ENCODE results near the gene NBEAL1. TPM values are rescaled to one million over a fixed set of nuclear protein-coding genes. Genes with fewer than 3 reads are reported as not detected.

NBEAL1 gene
- total and polyA plus RNA-seq, 8 donors, result 4.2 to 158 (median 70.3) TPM

GRCh38 chr2:203122317-203122986 is 107.8 kb downstream of the NBEAL1 start:
- H3K27ac ChIP-seq, result peak overlapping the region in 4 of 5 donors; percentile 1 to 67 (median 54)

DNA sequence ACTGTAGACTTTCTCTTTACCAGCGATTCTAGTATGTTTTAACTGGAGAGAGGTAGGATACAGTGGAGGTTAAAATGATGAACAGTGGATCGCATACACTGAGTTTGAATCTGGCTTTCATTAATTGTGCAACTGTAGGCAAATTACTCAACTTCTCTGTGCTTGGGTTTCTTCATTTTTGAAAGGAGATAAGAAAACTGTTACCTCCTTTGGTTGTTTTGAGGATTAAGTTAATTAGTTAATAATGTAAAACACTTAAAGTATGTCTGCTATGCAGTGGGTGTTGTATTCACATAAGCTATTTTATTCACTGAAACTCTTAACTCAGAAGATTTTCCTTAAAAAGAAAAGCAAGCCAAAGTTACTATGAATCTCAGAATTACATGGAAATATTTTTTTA is 112.3 kb downstream of the NBEAL1 start:
- 51 to 82% (median 59%) methylated on average over 2 of the region's 2 CpGs for WGBS, 5 donors
- peaks cover 0 to 70% (median 61%) of the 10 kb centered on the region in 4 donors for H3K36me3 ChIP-seq

More at GRCh38 chr2:203122317-203122986, 107.8 kb downstream of the NBEAL1 start:
- DNase-seq, result peak in 1 of 2 donors; percentile 65
- Histone ChIP-seq H3K27me3 (no peaks in the 10 kb centered on the region), H3K9me3 (no peaks in the 10 kb centered on the region), H3K4me1 (peaks cover 0 to 46% (median 9%) of the 10 kb centered on the region in 4 donors), H3K36me3 (peaks cover 4 to 59% (median 31%) of the 10 kb centered on the region in 4 donors), H3K4me3 (no peak overlapping the region)
- WGBS, 5 donors, result 16 to 52% (median 35%) methylated on average over 1 of the region's 1 CpG
- TF ChIP-seq POLR2AphosphoS5 (IDR thresholded peaks at IDR 0.05) (no peak), CTCF (IDR thresholded peaks at IDR 0.05) (peak in 1 of 7 experiments; percentile 25)
- intact Hi-C loops (cut with DNase I; ENCODE audit: low total_unique reads), result no loop called here

GRCh38 chr2:203135105-203135504 is 120.4 kb downstream of the NBEAL1 start:
- no peak overlapping the region for H3K4me3 ChIP-seq
- H3K36me3 ChIP-seq, result peaks cover 6 to 56% (median 52%) of the 10 kb centered on the region in 4 donors
- intact Hi-C loops (cut with DNase I; ENCODE audit: low total_unique reads), result no loop called here
- TF ChIP-seq EP300 (IDR thresholded peaks at IDR 0.05) (no peak), POLR2AphosphoS5 (IDR thresholded peaks at IDR 0.05) (no peak), CTCF (IDR thresholded peaks at IDR 0.05) (no peak), POLR2A (IDR thresholded peaks at IDR 0.05) (no peak)
- H3K27ac ChIP-seq, result no peak overlapping the region
- no peaks in the 10 kb centered on the region for H3K27me3 ChIP-seq
- DNase-seq, result no peak
- H3K4me1 ChIP-seq, result no peaks in the 10 kb centered on the region
- no peaks in the 10 kb centered on the region for H3K9me3 ChIP-seq
- 90 to 96% (median 93%) methylated on average over 4 of the region's 4 CpGs for WGBS, 5 donors

More for the DNA sequence above, 112.3 kb downstream of the NBEAL1 start:
- Histone ChIP-seq H3K4me1 (peaks cover 0 to 42% (median 6%) of the 10 kb centered on the region in 4 donors), H3K27ac (peak overlapping the region in 2 of 5 donors; percentile 38 to 59), H3K9me3 (no peaks in the 10 kb centered on the region), H3K27me3 (no peaks in the 10 kb centered on the region), H3K4me3 (no peak overlapping the region)
- no peak for DNase-seq
- intact Hi-C loops (cut with DNase I; ENCODE audit: low total_unique reads), result no loop called here
- no peak for TF ChIP-seq EP300 (IDR thresholded peaks at IDR 0.05)
- no peak for TF ChIP-seq POLR2AphosphoS5 (IDR thresholded peaks at IDR 0.05)
- TF ChIP-seq CTCF (IDR thresholded peaks at IDR 0.05), result no peak
- no peak for TF ChIP-seq POLR2A (IDR thresholded peaks at IDR 0.05)

GRCh38 chr2:203143391-203143790 is 128.7 kb downstream of the NBEAL1 start:
- intact Hi-C loops (cut with DNase I; ENCODE audit: low total_unique reads), result no loop called here
- Histone ChIP-seq H3K4me1 (no peaks in the 10 kb centered on the region), H3K27ac (no peak overlapping the region), H3K27me3 (no peaks in the 10 kb centered on the region), H3K36me3 (peaks cover 0 to 72% (median 63%) of the 10 kb centered on the region in 4 donors), H3K9me3 (no peaks in the 10 kb centered on the region), H3K4me3 (no peak overlapping the region)
- no peak for TF ChIP-seq EP300 (IDR thresholded peaks at IDR 0.05)
- TF ChIP-seq POLR2A (IDR thresholded peaks at IDR 0.05), result no peak
- no peak for TF ChIP-seq POLR2AphosphoS5 (IDR thresholded peaks at IDR 0.05)
- no peak for TF ChIP-seq CTCF (IDR thresholded peaks at IDR 0.05)
- peak in 1 of 2 donors; percentile 18 for DNase-seq
